Activated CD8-positive, alpha-beta T cell treated with anti-CD3 and anti-CD28 coated beads for 36 hours (primary cell): Measurements from ENCODE around the gene SNX25. TPM values are rescaled to one million over a fixed set of nuclear protein-coding genes. Genes with fewer than 3 reads are reported as not detected.

ENCODE experiments used
- ATAC-seq: fragments of 200-7000 bp; cut with Tn5 transposase; one replicate; pipeline ENCODE4 v1.10.0; 2021; ENCODE audit warnings: mild to moderate bottlenecking, moderate library complexity
- CTCF ChIA-PET: fragments of 350-600 bp; sonication (Branson Sonifier 250); formaldehyde crosslinking; loops from one replicate; lab custom pipeline; 2021; ENCODE audit warnings: antibody characterized with exemption; lab: Charles Lee
- POLR2A ChIA-PET: fragments of 350-600 bp; sonication (Branson Sonifier 250); formaldehyde crosslinking; loops from one replicate; lab custom pipeline; 2021; ENCODE audit warnings: antibody characterized with exemption; lab: Charles Lee
- DNase-seq: peaks from one replicate; pipeline ENCODE4 v3.0.0-alpha.2; 2020
- H3K27ac Mint-ChIP-seq: one replicate; pipeline ENCODE4 v1.8.0; 2021; ENCODE audit warnings: mild to moderate bottlenecking, mixed read lengths
- H3K27me3 Mint-ChIP-seq: one replicate; pipeline ENCODE4 v1.8.0; 2021; ENCODE audit warnings: mixed read lengths
- H3K36me3 Mint-ChIP-seq: one replicate; pipeline ENCODE4 v1.8.0; 2021; ENCODE audit warnings: low read depth, mixed read lengths
- H3K4me1 Mint-ChIP-seq: one replicate; pipeline ENCODE4 v1.8.0; 2021; ENCODE audit warnings: low read depth, mixed read lengths
- H3K4me3 Mint-ChIP-seq: one replicate; pipeline ENCODE4 v1.8.0; 2021; ENCODE audit warnings: mild to moderate bottlenecking, moderate library complexity, mixed read lengths
- H3K9me3 Mint-ChIP-seq: one replicate; pipeline ENCODE4 v1.8.0; 2021; ENCODE audit warnings: mixed read lengths
- CTCF ChIP-seq: fragments of 200-600 bp; IDR thresholded peaks from one replicate; pipeline ENCODE4 v1.8.0; 2022; ENCODE audit warnings: antibody characterized with exemption, mild to moderate bottlenecking
- intact Hi-C: fragments of 100-400 bp; cut with micrococcal nuclease; formaldehyde crosslinking; loops from one replicate; pipeline ENCODE4 v1.10.0; 2022
- total RNA-seq, 2 experiments: library from RNA; stranded (reverse); gene quantifications; one replicate each; pipeline ENCODE4 v1.2.3, GENCODE V29; 2021

The SNX25 gene
- total RNA-seq, 2 experiments from 2014 or later, result 24.0 to 24.3 TPM

GRCh38 chr4:185179488-185179887, 29.9 kb upstream of the SNX25 start:
- ATAC-seq, result no peak
- Mint-ChIP-seq H3K36me3 (peaks cover 22% of the 10 kb centered on the region), H3K27ac (no peak overlapping the region), H3K9me3 (no peaks in the 10 kb centered on the region), H3K4me1 (peaks cover 24% of the 10 kb centered on the region), H3K4me3 (no peak overlapping the region), H3K27me3 (no peaks in the 10 kb centered on the region)
- intact Hi-C loops, result no loop called here
- no peak for TF ChIP-seq CTCF
- ChIA-PET CTCF (interaction anchor here (1.1 kb wide), 1 partner anchor 45 kb away, joined by 3 read pairs; no protein-coding TSS in a partner anchor), POLR2A (no interaction called here)
- DNase-seq, result peak; percentile 9

DNA sequence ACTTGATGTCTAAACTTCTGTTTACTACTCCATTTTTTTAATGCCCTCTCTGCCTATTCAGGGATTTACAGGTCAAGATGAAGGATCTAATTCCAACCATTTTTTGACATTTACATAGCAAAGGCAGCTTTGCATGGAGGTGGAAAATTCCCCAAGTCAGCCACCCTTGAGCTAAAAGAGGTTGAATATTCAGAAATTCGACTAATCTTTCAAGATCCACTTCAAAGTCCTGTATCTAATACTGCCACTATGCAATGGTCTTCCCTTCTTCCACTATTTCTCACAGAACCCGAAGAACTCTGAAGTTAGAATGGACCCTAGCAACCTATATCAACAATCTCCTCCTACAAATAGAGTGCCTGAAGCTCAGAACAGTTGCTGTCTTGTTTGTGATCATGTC, 27.2 kb upstream of the SNX25 start:
- no peaks in the 10 kb centered on the region for H3K9me3 Mint-ChIP-seq
- H3K27ac Mint-ChIP-seq, result no peak overlapping the region
- intact Hi-C loops, result no loop called here
- ATAC-seq (no peak), DNase-seq (no peak)
- H3K4me1 Mint-ChIP-seq, result peaks cover 30% of the 10 kb centered on the region
- ChIA-PET CTCF (interaction anchor here (0.7 to 6.5 kb wide), 7 partner anchors 8 to 177 kb away, joined by 3 to 81 read pairs (median 16); partner anchors contain the start of gene SLC25A4), POLR2A (no interaction called here)
- H3K27me3 Mint-ChIP-seq, result no peaks in the 10 kb centered on the region
- no peak overlapping the region for H3K4me3 Mint-ChIP-seq
- TF ChIP-seq CTCF, result no peak
- peaks cover 14% of the 10 kb centered on the region for H3K36me3 Mint-ChIP-seq

GRCh38 chr4:185183622-185184281, 25.6 kb upstream of the SNX25 start:
- DNase-seq (peak; percentile 89), ATAC-seq (peak; percentile 60)
- TF ChIP-seq CTCF, result peak; percentile 85
- Mint-ChIP-seq H3K27me3 (no peaks in the 10 kb centered on the region), H3K4me1 (peaks cover 33% of the 10 kb centered on the region), H3K27ac (no peak overlapping the region), H3K36me3 (peaks cover 20% of the 10 kb centered on the region), H3K9me3 (no peaks in the 10 kb centered on the region), H3K4me3 (no peak overlapping the region)
- intact Hi-C loops, result no loop called here
- ChIA-PET POLR2A (interaction anchor here (0.7 kb wide), 1 partner anchor 21 kb away, joined by 3 read pairs; no protein-coding TSS in a partner anchor), CTCF (interaction anchor here (0.6 to 6.5 kb wide), 37 partner anchors 10 to 242 kb away, joined by 3 to 81 read pairs (median 4); partner anchors contain the start of genes SLC25A4 and UFSP2)

GRCh38 chr4:185186769-185187168, 22.6 kb upstream of the SNX25 start:
- CTCF ChIA-PET, result interaction anchor here (1.3 to 6.5 kb wide), 5 partner anchors 11 to 411 kb away, joined by 3 to 81 read pairs (median 10); partner anchors contain the start of gene SLC25A4
- no peak overlapping the region for H3K27ac Mint-ChIP-seq
- no peak overlapping the region for H3K4me3 Mint-ChIP-seq
- peaks cover 29% of the 10 kb centered on the region for H3K4me1 Mint-ChIP-seq
- TF ChIP-seq CTCF, result no peak
- ATAC-seq (no peak), DNase-seq (no peak)
- intact Hi-C loops, result no loop called here
- peaks cover 33% of the 10 kb centered on the region for H3K36me3 Mint-ChIP-seq
- POLR2A ChIA-PET, result interaction anchor here (1.2 kb wide), 2 partner anchors 11 to 17 kb away, joined by 3 read pairs; partner anchors contain the start of gene CFAP97
- H3K27me3 Mint-ChIP-seq, result no peaks in the 10 kb centered on the region
- no peaks in the 10 kb centered on the region for H3K9me3 Mint-ChIP-seq

DNA sequence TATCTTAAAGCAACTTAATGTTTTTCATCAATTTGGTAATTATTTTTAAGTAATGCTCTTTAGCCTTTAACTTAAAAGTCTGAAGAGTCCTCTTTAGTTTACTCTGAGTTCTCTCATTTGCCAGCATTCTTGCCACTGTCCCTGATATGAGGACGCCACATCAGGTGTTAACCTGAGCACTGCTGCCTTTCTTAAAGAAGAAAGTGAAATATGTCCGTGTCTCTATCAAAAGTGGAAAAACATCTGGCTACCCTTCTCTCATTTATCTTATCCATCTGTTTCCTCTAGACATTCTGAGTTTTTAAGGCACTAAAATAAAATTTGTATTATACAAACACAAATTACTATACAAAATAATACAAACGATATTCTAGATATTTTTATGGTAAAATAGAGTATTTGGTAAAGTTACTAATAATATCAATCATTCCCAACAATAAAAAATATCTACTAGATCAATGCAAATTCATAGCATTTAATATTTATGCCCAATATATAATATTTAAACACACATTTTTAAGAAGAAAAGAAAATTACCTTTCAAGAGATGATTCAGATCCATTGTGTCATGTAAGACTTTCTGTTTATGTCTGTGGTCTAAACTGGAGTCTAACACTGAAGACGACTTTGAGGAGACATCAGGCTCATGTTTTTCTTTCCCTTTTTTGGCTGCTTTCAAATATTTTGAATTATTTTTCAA, 19.6 kb upstream of the SNX25 start:
- ATAC-seq (no peak), DNase-seq (no peak)
- H3K9me3 Mint-ChIP-seq, result no peaks in the 10 kb centered on the region
- no peaks in the 10 kb centered on the region for H3K27me3 Mint-ChIP-seq
- CTCF ChIA-PET, result no interaction called here
- POLR2A ChIA-PET, result no interaction called here
- H3K36me3 Mint-ChIP-seq, result peaks cover 32% of the 10 kb centered on the region
- no peak overlapping the region for H3K27ac Mint-ChIP-seq
- no peak overlapping the region for H3K4me3 Mint-ChIP-seq
- TF ChIP-seq CTCF, result no peak
- intact Hi-C loops, result loop anchor here (2.0 kb wide), 1 partner anchor 41 kb away; no protein-coding TSS in a partner anchor
- peaks cover 34% of the 10 kb centered on the region for H3K4me1 Mint-ChIP-seq
